ENCODE results near the gene SPATA6L. TPM values are rescaled to one million over a fixed set of nuclear protein-coding genes. Genes with fewer than 3 reads are reported as not detected.

The SPATA6L gene
- polyA plus RNA-seq, 1 of the 3 experiments (the other 2 are of a cell fraction) = 0.44 TPM

DNA sequence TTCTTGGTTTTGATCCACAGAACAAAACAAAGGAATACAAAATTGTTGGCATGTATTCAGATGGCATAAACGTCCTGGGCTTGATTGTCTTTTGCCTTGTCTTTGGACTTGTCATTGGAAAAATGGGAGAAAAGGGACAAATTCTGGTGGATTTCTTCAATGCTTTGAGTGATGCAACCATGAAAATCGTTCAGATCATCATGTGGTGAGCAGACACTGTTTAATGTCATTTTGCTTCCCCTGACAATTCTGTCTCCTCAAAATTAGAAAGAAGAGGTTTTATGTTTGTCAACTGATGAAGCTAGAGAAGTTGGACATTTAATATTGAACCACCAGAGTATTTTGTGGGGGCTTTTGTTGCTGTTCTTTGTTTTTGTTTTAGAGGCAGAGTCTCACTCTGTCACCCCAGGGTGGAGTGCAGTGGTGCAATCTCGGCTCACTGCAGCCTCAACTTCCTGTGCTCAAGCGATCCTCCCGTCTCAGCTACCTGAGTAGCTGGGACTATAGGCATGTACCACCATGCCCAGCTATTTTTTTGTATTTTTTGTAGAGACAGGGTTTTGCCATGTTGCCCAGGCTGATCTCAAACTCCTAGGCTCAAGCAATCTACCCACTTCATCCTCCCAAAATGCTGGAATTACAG lies 94.0 kb downstream of the SPATA6L start:
- no peaks in the 10 kb centered on the region for H3K9me2 ChIP-seq
- no peak overlapping the region for H3K9ac ChIP-seq
- no peak for DNase-seq
- no peaks in the 10 kb centered on the region for H3K27me3 ChIP-seq (ENCODE audit: insufficient read depth)
- H3F3A ChIP-seq (replicated peaks; ENCODE audit: insufficient read depth) = no peaks in the 10 kb centered on the region
- ChIA-PET CTCF (interaction anchor here (1.1 to 1.4 kb wide), 2 partner anchors 32 kb away, joined by 3 to 4 read pairs; no protein-coding TSS in a partner anchor), POLR2A (no interaction called here)
- H3K79me2 ChIP-seq (ENCODE audit: insufficient read depth) = no peaks in the 10 kb centered on the region
- no peaks in the 10 kb centered on the region for H3K36me3 ChIP-seq (replicated peaks in 1 of 2; ENCODE audit: control insufficient read depth in 1 of 2, insufficient read depth in 2 of 2, low read length in 1 of 2)
- no peak overlapping the region for H3K4me3 ChIP-seq (ENCODE audit: low read depth in 2 of 2, low read length in 1 of 2)
- no peak overlapping the region for H3K27ac ChIP-seq (ENCODE audit: low read depth in 2 of 2, low read length in 1 of 2)
- no peak overlapping the region for H2AFZ ChIP-seq (ENCODE audit: low read depth)
- TF ChIP-seq ELF1 (IDR thresholded peaks at IDR 0.05) = no peak
- no peak for TF ChIP-seq RXRA (IDR thresholded peaks at IDR 0.05; ENCODE audit: borderline replicate concordance, low read depth)
- TF ChIP-seq NFIC (IDR thresholded peaks at IDR 0.05; ENCODE audit: borderline replicate concordance) = no peak
- 45% methylated on average over 5 of the region's 5 CpGs for WGBS (ENCODE audit: low lambda C conversion rate)
- no peak overlapping the region for H3K4me2 ChIP-seq
- peaks cover 0 to 2% of the 10 kb centered on the region in 2 experiments; a peak in 1 of 4 replicates for H3K4me1 ChIP-seq (ENCODE audit: control insufficient read depth in 1 of 2, insufficient read depth in 2 of 2, low read depth in 1 of 2, low read length in 1 of 2)
- no peaks in the 10 kb centered on the region for H3K9me3 ChIP-seq
- no peaks in the 10 kb centered on the region for H4K20me1 ChIP-seq (ENCODE audit: insufficient read depth)

DNA sequence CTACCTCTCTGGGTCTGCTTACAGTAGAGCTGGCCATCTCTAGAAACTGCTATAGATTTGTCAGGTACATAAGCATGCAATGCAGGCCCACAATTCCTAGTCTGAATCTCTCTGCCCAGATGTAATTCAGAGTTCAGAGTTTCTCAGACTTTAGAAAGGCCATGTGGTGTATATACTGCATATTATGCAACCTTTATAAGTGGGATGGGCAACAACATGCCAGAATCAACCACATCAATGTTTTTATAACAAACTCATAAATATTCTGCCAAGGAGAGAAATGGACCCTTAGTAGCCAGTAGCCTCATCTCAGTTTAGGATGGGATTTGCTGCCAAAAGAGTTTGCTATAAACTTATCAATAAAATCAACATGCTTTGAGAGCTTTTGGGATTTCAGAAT lies 97.2 kb downstream of the SPATA6L start:
- Histone ChIP-seq H2AFZ (ENCODE audit: low read depth) (no peak overlapping the region), H3K4me2 (no peak overlapping the region), H3K9me2 (no peaks in the 10 kb centered on the region), H3K4me3 (ENCODE audit: low read depth in 2 of 2, low read length in 1 of 2) (no peak overlapping the region), H3K36me3 (replicated peaks in 1 of 2; ENCODE audit: control insufficient read depth in 1 of 2, insufficient read depth in 2 of 2, low read length in 1 of 2) (no peaks in the 10 kb centered on the region), H3F3A (replicated peaks; ENCODE audit: insufficient read depth) (no peaks in the 10 kb centered on the region), H3K9ac (no peak overlapping the region), H4K20me1 (ENCODE audit: insufficient read depth) (no peaks in the 10 kb centered on the region), H3K9me3 (no peaks in the 10 kb centered on the region), H3K79me2 (ENCODE audit: insufficient read depth) (no peaks in the 10 kb centered on the region), H3K27ac (ENCODE audit: low read depth in 2 of 2, low read length in 1 of 2) (no peak overlapping the region), H3K27me3 (ENCODE audit: insufficient read depth) (no peaks in the 10 kb centered on the region), H3K4me1 (ENCODE audit: control insufficient read depth in 1 of 2, insufficient read depth in 2 of 2, low read depth in 1 of 2, low read length in 1 of 2) (peaks cover 0 to 2% of the 10 kb centered on the region in 2 experiments; a peak in 1 of 4 replicates)
- TF ChIP-seq NRF1 (IDR thresholded peaks at IDR 0.05; ENCODE audit: low read depth, low read length) (no peak), TAF1 (IDR thresholded peaks at IDR 0.05; ENCODE audit: borderline replicate concordance, low read depth, low read length) (no peak), FOXM1 (IDR thresholded peaks at IDR 0.05; ENCODE audit: low read depth) (no peak), CHD2 (IDR thresholded peaks at IDR 0.05; ENCODE audit: low read length, partially characterized antibody) (no peak), GABPA (IDR thresholded peaks at IDR 0.05; ENCODE audit: low read depth) (no peak), JUND (IDR thresholded peaks at IDR 0.05) (no peak), FOXJ3 (CRISPR knock-in tag; IDR thresholded peaks at IDR 0.05) (no peak), RCOR1 (IDR thresholded peaks at IDR 0.05; ENCODE audit: low read length) (no peak), EZH2phosphoT487 (IDR thresholded peaks at IDR 0.05; ENCODE audit: borderline replicate concordance, low read depth) (no peak), RAD21 (IDR thresholded peaks at IDR 0.05; ENCODE audit: low read length) (no peak), MXI1 (IDR thresholded peaks at IDR 0.05; ENCODE audit: low read depth, low read length) (no peak)
- TF ChIP-seq, protein P1, sequence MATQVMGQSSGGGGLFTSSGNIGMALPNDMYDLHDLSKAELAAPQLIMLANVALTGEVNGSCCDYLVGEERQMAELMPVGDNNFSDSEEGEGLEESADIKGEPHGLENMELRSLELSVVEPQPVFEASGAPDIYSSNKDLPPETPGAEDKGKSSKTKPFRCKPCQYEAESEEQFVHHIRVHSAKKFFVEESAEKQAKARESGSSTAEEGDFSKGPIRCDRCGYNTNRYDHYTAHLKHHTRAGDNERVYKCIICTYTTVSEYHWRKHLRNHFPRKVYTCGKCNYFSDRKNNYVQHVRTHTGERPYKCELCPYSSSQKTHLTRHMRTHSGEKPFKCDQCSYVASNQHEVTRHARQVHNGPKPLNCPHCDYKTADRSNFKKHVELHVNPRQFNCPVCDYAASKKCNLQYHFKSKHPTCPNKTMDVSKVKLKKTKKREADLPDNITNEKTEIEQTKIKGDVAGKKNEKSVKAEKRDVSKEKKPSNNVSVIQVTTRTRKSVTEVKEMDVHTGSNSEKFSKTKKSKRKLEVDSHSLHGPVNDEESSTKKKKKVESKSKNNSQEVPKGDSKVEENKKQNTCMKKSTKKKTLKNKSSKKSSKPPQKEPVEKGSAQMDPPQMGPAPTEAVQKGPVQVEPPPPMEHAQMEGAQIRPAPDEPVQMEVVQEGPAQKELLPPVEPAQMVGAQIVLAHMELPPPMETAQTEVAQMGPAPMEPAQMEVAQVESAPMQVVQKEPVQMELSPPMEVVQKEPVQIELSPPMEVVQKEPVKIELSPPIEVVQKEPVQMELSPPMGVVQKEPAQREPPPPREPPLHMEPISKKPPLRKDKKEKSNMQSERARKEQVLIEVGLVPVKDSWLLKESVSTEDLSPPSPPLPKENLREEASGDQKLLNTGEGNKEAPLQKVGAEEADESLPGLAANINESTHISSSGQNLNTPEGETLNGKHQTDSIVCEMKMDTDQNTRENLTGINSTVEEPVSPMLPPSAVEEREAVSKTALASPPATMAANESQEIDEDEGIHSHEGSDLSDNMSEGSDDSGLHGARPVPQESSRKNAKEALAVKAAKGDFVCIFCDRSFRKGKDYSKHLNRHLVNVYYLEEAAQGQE (IDR thresholded peaks at IDR 0.05; ENCODE audit: low read depth, low read length) = no peak
- TF ChIP-seq, protein P2, sequence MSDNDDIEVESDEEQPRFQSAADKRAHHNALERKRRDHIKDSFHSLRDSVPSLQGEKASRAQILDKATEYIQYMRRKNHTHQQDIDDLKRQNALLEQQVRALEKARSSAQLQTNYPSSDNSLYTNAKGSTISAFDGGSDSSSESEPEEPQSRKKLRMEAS (IDR thresholded peaks at IDR 0.05; ENCODE audit: low read depth) = no peak
- TF ChIP-seq, protein P3, sequence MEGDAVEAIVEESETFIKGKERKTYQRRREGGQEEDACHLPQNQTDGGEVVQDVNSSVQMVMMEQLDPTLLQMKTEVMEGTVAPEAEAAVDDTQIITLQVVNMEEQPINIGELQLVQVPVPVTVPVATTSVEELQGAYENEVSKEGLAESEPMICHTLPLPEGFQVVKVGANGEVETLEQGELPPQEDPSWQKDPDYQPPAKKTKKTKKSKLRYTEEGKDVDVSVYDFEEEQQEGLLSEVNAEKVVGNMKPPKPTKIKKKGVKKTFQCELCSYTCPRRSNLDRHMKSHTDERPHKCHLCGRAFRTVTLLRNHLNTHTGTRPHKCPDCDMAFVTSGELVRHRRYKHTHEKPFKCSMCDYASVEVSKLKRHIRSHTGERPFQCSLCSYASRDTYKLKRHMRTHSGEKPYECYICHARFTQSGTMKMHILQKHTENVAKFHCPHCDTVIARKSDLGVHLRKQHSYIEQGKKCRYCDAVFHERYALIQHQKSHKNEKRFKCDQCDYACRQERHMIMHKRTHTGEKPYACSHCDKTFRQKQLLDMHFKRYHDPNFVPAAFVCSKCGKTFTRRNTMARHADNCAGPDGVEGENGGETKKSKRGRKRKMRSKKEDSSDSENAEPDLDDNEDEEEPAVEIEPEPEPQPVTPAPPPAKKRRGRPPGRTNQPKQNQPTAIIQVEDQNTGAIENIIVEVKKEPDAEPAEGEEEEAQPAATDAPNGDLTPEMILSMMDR (IDR thresholded peaks at IDR 0.05) = no peak
- ChIA-PET CTCF (no interaction called here), POLR2A (no interaction called here)
- DNase-seq = no peak

All from SK-N-SH (cell line).